Measurements from ENCODE around the gene FOXC2.

FOXC2 gene

GRCh38 chr16:86590501-86591144 lies 24.0 kb downstream of the FOXC2 start:
- no peak for TF ChIP-seq FOXP2 (optimal IDR thresholded peaks at IDR 0.05; ENCODE audit: borderline replicate concordance, extremely low read depth, extremely low read length, insufficient read depth)
- no peak for TF ChIP-seq POLR2AphosphoS5 (IDR thresholded peaks at IDR 0.05; ENCODE audit: low read depth, low read length)
- no peak for TF ChIP-seq REST (IDR thresholded peaks at IDR 0.05; ENCODE audit: insufficient read depth in 1 of 2, low read depth in 2 of 2, low read length in 2 of 2)

DNA sequence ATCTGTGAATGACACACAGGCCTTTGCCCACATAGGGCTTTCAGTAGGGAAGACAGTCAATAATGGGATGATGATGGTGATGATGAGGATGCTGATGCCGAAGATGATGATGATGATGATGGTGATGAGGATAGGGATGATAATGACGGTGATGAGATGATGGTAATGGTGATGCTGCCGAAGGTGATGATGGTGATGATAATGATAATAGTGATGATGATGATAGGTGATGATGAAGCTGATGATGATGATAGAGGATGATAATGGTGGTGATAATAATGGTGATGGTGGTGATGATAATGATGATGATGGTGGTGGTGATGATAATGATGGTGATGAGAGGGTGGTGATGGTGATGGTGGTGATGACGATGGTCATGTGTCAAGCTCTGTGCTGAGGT lies 24.6 kb downstream of the FOXC2 start:
- TF ChIP-seq REST (IDR thresholded peaks at IDR 0.05; ENCODE audit: insufficient read depth in 1 of 2, low read depth in 2 of 2, low read length in 2 of 2) (no peak), SIN3A (IDR thresholded peaks at IDR 0.05; ENCODE audit: borderline replicate concordance, insufficient read depth, low read length) (no peak)

DNA sequence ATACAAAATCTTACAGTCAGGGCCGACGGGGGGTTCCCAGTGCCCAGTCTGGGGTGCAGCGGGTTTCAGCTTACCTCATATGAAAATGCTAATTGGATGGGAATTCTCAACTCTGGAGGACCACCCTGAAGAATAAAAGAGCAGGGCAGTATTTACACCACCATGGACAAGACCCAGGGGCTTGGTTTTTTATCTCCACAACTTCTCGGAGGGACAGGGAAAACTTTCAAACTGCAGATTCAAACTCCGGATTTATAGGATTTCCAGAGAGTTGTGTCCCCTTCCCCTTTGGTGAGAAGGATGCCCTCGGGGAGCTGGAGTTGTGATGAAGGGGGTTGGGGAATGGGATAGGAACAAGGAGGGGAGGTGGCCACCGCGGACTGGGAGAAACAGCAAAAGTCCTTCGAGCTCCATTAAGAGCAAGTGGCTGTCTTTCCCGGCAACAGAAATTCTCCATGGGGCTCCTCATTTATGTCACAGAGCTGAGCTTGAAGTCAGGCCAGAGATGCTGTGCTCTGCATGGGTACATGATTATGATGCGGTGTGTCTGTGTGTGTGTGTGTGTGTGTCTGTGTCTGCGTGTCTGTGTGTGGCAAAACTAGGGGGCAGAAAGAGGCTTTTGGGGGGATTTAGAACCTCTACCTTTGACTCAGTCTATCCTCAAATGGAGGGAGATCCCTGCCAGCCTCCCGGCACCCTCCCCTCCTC lies 27.4 kb downstream of the FOXC2 start:
- TF ChIP-seq POLR2AphosphoS5 (IDR thresholded peaks at IDR 0.05; ENCODE audit: low read depth, low read length): no peak
- TF ChIP-seq REST (IDR thresholded peaks at IDR 0.05; ENCODE audit: insufficient read depth in 1 of 2, low read depth in 2 of 2, low read length in 2 of 2): 0 out of 4 replicates have a peak, but pooled peaks of 1 of the 2 experiments have one; percentile 8
- TF ChIP-seq FOXP2 (optimal IDR thresholded peaks at IDR 0.05; ENCODE audit: borderline replicate concordance, extremely low read depth, extremely low read length, insufficient read depth): no peak
- TF ChIP-seq SIN3A (IDR thresholded peaks at IDR 0.05; ENCODE audit: borderline replicate concordance, insufficient read depth, low read length): no peak
- no peak for TF ChIP-seq TAF1 (IDR thresholded peaks at IDR 0.05; ENCODE audit: borderline replicate concordance, insufficient read depth, low read length)

GRCh38 chr16:86594721-86595120 lies 28.1 kb downstream of the FOXC2 start:
- no peak for TF ChIP-seq TAF1 (IDR thresholded peaks at IDR 0.05; ENCODE audit: borderline replicate concordance, insufficient read depth, low read length)
- TF ChIP-seq REST (IDR thresholded peaks at IDR 0.05; ENCODE audit: insufficient read depth in 1 of 2, low read depth in 2 of 2, low read length in 2 of 2): no peak
- TF ChIP-seq SIN3A (IDR thresholded peaks at IDR 0.05; ENCODE audit: borderline replicate concordance, insufficient read depth, low read length): no peak
- TF ChIP-seq POLR2AphosphoS5 (IDR thresholded peaks at IDR 0.05; ENCODE audit: low read depth, low read length): no peak
- no peak for TF ChIP-seq FOXP2 (optimal IDR thresholded peaks at IDR 0.05; ENCODE audit: borderline replicate concordance, extremely low read depth, extremely low read length, insufficient read depth)

Data from PFSK-1 (cell line).